WTC11 (cell line): ENCODE results near the gene GRK3.

Source experiments
- AFF4 ChIP-seq: sonication (generic); formaldehyde crosslinking; IDR thresholded peaks from 2 replicates; pipeline ENCODE4 v1.8.1; 2023; ENCODE audit warnings: mild to moderate bottlenecking, missing genetic modification reagents, borderline replicate concordance
- CREM ChIP-seq: sonication (generic); formaldehyde crosslinking; IDR thresholded peaks from 2 replicates; pipeline ENCODE4 v1.8.1; 2022; ENCODE audit warnings: mild to moderate bottlenecking, missing genetic modification reagents, moderate library complexity
- CTCF ChIP-seq: fragments of 200-600 bp; IDR thresholded peaks from 2 replicates; pipeline ENCODE4 v1.8.0; 2022; ENCODE audit warnings: antibody characterized with exemption
- FOXK1 ChIP-seq: sonication (generic); formaldehyde crosslinking; IDR thresholded peaks from 2 replicates; pipeline ENCODE4 v1.8.0; 2022; ENCODE audit warnings: mild to moderate bottlenecking, moderate library complexity, missing genetic modification reagents
- GABPB1 ChIP-seq: sonication (generic); formaldehyde crosslinking; IDR thresholded peaks from 2 replicates; pipeline ENCODE4 v1.8.1; 2023; ENCODE audit warnings: mild to moderate bottlenecking, missing genetic modification reagents
- PREB ChIP-seq: sonication (generic); formaldehyde crosslinking; IDR thresholded peaks from 2 replicates; pipeline ENCODE4 v1.8.1; 2022; ENCODE audit warnings: mild to moderate bottlenecking, missing genetic modification reagents, moderate library complexity, borderline replicate concordance
- SP1 ChIP-seq: sonication (generic); formaldehyde crosslinking; conservative IDR thresholded peaks from 2 replicates; pipeline ENCODE4 v1.8.1; 2022; ENCODE audit warnings: missing genetic modification reagents
- USF1 ChIP-seq: sonication (generic); formaldehyde crosslinking; IDR thresholded peaks from 2 replicates; pipeline ENCODE4 v1.8.0; 2022; ENCODE audit warnings: mild to moderate bottlenecking, missing genetic modification reagents
- ZNF138 ChIP-seq: sonication (generic); formaldehyde crosslinking; conservative IDR thresholded peaks from 2 replicates; pipeline ENCODE4 v1.8.1; 2022; ENCODE audit warnings: mild to moderate bottlenecking, moderate library complexity, missing genetic modification reagents
- ZNF423 ChIP-seq: fragments of 250-450 bp; sonication (Bioruptor Pico); IDR thresholded peaks from 2 replicates; pipeline ENCODE4 v2.1.2; 2022; ENCODE audit warnings: mild to moderate bottlenecking, moderate library complexity
- TF ChIP-seq, protein P1 (sequence below): sonication (generic); formaldehyde crosslinking; IDR thresholded peaks from 2 replicates; pipeline ENCODE4 v1.8.0; 2022; ENCODE audit warnings: mild to moderate bottlenecking, missing genetic modification reagents

GRCh38 chr22:25650833-25651232 lies 86.4 kb downstream of the GRK3 start:
- no peak for TF ChIP-seq CTCF
- TF ChIP-seq ZNF138 (CRISPR knock-in tag), result no peak
- TF ChIP-seq SP1 (CRISPR knock-in tag), result no peak
- TF ChIP-seq PREB (CRISPR knock-in tag), result no peak
- no peak for TF ChIP-seq CREM
- no peak for TF ChIP-seq FOXK1 (CRISPR knock-in tag)
- no peak for TF ChIP-seq AFF4 (CRISPR knock-in tag)
- no peak for TF ChIP-seq ZNF423
- no peak for TF ChIP-seq USF1 (CRISPR knock-in tag)
- TF ChIP-seq, protein P1, sequence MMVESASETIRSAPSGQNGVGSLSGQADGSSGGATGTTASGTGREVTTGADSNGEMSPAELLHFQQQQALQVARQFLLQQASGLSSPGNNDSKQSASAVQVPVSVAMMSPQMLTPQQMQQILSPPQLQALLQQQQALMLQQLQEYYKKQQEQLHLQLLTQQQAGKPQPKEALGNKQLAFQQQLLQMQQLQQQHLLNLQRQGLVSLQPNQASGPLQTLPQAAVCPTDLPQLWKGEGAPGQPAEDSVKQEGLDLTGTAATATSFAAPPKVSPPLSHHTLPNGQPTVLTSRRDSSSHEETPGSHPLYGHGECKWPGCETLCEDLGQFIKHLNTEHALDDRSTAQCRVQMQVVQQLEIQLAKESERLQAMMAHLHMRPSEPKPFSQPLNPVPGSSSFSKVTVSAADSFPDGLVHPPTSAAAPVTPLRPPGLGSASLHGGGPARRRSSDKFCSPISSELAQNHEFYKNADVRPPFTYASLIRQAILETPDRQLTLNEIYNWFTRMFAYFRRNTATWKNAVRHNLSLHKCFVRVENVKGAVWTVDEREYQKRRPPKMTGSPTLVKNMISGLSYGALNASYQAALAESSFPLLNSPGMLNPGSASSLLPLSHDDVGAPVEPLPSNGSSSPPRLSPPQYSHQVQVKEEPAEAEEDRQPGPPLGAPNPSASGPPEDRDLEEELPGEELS (CRISPR knock-in tag), result no peak
- no peak for TF ChIP-seq GABPB1 (CRISPR knock-in tag)
